ENCODE measurements around the gene ELAVL1.

DNA sequence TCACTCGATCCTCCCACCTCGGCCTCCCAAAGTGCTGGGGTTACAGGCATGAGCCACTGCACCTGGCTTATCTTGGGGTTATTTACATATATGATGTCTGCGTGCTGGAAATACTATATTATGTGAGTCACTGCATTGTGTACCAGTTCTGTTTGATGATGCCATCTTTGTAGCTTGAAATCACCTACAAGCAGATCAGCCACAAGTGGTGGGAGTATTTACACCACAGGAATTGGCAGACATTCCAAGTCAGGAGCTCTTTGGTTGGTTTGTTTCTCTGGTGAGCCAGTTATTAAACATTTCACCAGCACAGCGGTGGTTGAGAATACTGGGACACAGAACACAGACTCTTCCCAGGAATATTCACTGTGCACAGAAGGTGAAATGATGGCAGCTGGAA, 57.5 kb downstream of the ELAVL1 start:
- TF ChIP-seq JUNB (CRISPR knock-in tag; conservative IDR thresholded peaks at IDR 0.05) = no peak
- no peak for TF ChIP-seq FOSL1 (tag; conservative IDR thresholded peaks at IDR 0.05)
- no peak for TF ChIP-seq RNF2 (IDR thresholded peaks at IDR 0.05)
- TF ChIP-seq ESRRA (IDR thresholded peaks at IDR 0.05; ENCODE audit: borderline replicate concordance, low read depth) = no peak
- TF ChIP-seq POLR2AphosphoS5 (IDR thresholded peaks at IDR 0.05; ENCODE audit: control insufficient read depth, insufficient read depth, low read depth, low read length) = no peak
- TF ChIP-seq, protein P1, sequence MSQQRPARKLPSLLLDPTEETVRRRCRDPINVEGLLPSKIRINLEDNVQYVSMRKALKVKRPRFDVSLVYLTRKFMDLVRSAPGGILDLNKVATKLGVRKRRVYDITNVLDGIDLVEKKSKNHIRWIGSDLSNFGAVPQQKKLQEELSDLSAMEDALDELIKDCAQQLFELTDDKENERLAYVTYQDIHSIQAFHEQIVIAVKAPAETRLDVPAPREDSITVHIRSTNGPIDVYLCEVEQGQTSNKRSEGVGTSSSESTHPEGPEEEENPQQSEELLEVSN (IDR thresholded peaks at IDR 0.05; ENCODE audit: borderline replicate concordance in 1 of 2, extremely low read depth in 1 of 2, insufficient read depth in 1 of 2, insufficient read length in 1 of 2, low read depth in 1 of 2, low read length in 1 of 2, poor library complexity in 1 of 2, severe bottlenecking in 1 of 2) = no peak
